Peyer's patch (tissue), 4 donors: ENCODE results near the gene ARHGAP28.

Experiments used
- CTCF ChIP-seq, 6 experiments: fragments of 450-650 bp in 4 of 6; fragments of 200-600 bp in 2 of 6; sonication (generic) in 1 of 6; IDR thresholded peaks; one replicate each; pipeline ENCODE4 v1.5.1; 2017 to 2019; ENCODE audit warnings: antibody characterized with exemption in 6 of 6, mild to moderate bottlenecking in 3 of 6, moderate library complexity in 1 of 6
- POLR2A ChIP-seq, 2 donors: fragments of 450-650 bp; IDR thresholded peaks; one replicate each; pipeline ENCODE4 v1.5.1; 2017; ENCODE audit warnings: antibody characterized with exemption in 2 of 2, mild to moderate bottlenecking in 2 of 2, moderate library complexity in 2 of 2

- TF ChIP-seq CTCF (IDR thresholded peaks at IDR 0.05) (no peak), POLR2A (IDR thresholded peaks at IDR 0.05) (no peak)
These were observed 125.3 kb downstream of the ARHGAP28 start for GRCh38 chr18:6854811-6855210.
